GM12872 (cell line): ENCODE results near the gene FCMR.

Experiments used
- CTCF ChIP-seq: IDR thresholded peaks from 3 replicates; pipeline ENCODE4 v1.5.1; 2011; ENCODE audit warnings: low read depth, mild to moderate bottlenecking, low read length, moderate library complexity; ENCODE audit not compliant: insufficient read depth

FCMR gene

GRCh38 chr1:206939131-206939530 is 17.4 kb upstream of the FCMR start:
- no peak for TF ChIP-seq CTCF

GRCh38 chr1:206937425-206937824 is 15.7 kb upstream of the FCMR start:
- TF ChIP-seq CTCF, result 0 out of 3 replicates have a peak, but pooled peaks have one; percentile 7

- peak; percentile 77 for TF ChIP-seq CTCF
Measured at GRCh38 chr1:206935491-206936067, 13.8 kb upstream of the FCMR start.

GRCh38 chr1:206933333-206933945 is 11.7 kb upstream of the FCMR start:
- peak; percentile 86 for TF ChIP-seq CTCF

- TF ChIP-seq CTCF, result no peak
Measured at GRCh38 chr1:206932177-206932576, 10.4 kb upstream of the FCMR start.

- peak; percentile 51; the same call in 2 of the 3 replicates for TF ChIP-seq CTCF
Measured at GRCh38 chr1:206931709-206932108, 10.0 kb upstream of the FCMR start.

GRCh38 chr1:206930210-206930798 is 8.6 kb upstream of the FCMR start:
- no peak for TF ChIP-seq CTCF
